HL-60 (cell line): ENCODE results near the gene ANKS1B.

ENCODE experiments used
- DNase-seq, 2 experiments: peaks; one replicate each; pipeline ENCODE4 v3.0.0-alpha.2; 2010 to 2020; ENCODE audit warnings: low read depth in 1 of 2, low spot score in 1 of 2
- H3K27ac ChIP-seq: fragments of 250-450 bp; sonication (Bioruptor Pico); replicated peaks from 2 replicates; pipeline ENCODE4 v1.5.1; 2020; ENCODE audit warnings: mild to moderate bottlenecking, moderate library complexity
- H3K27me3 ChIP-seq: fragments of 250-450 bp; sonication (Bioruptor Pico); 2 replicates; pipeline ENCODE4 v1.5.1; 2021; ENCODE audit warnings: mild to moderate bottlenecking, moderate library complexity; ENCODE audit not compliant: insufficient read depth, poor library complexity, severe bottlenecking
- H3K4me3 ChIP-seq: replicated peaks from 2 replicates; pipeline ENCODE4 v1.5.1; 2011; ENCODE audit warnings: mild to moderate bottlenecking, control low read depth, low read length; ENCODE audit not compliant: insufficient read depth
- CTCF ChIP-seq: IDR thresholded peaks from one replicate; pipeline ENCODE4 v1.5.1; 2011; ENCODE audit warnings: low read length, control low read depth, inconsistent platforms; ENCODE audit not compliant: insufficient read depth
- GABPA ChIP-seq: IDR thresholded peaks from 2 replicates; pipeline ENCODE4 v1.6.1; 2012; ENCODE audit warnings: low read depth
- POLR2AphosphoS5 ChIP-seq: IDR thresholded peaks from 2 replicates; pipeline ENCODE4 v1.6.1; 2012; ENCODE audit warnings: low read depth
- SPI1 ChIP-seq: IDR thresholded peaks from 2 replicates; pipeline ENCODE4 v1.6.1; 2012; ENCODE audit warnings: low read depth, mild to moderate bottlenecking, borderline replicate concordance
- TF ChIP-seq, protein P1 (sequence below): IDR thresholded peaks from 2 replicates; pipeline ENCODE4 v1.6.1; 2012; ENCODE audit warnings: low read depth; ENCODE audit not compliant: insufficient replicate concordance

Gene ANKS1B

GRCh38 chr12:99388671-99389195, 596.0 kb downstream of the ANKS1B start:
- no peak overlapping the region for H3K4me3 ChIP-seq
- H3K27ac ChIP-seq, result no peak overlapping the region
- no peak for DNase-seq
- no peaks in the 10 kb centered on the region for H3K27me3 ChIP-seq
- no peak for TF ChIP-seq GABPA
- TF ChIP-seq, protein P1, sequence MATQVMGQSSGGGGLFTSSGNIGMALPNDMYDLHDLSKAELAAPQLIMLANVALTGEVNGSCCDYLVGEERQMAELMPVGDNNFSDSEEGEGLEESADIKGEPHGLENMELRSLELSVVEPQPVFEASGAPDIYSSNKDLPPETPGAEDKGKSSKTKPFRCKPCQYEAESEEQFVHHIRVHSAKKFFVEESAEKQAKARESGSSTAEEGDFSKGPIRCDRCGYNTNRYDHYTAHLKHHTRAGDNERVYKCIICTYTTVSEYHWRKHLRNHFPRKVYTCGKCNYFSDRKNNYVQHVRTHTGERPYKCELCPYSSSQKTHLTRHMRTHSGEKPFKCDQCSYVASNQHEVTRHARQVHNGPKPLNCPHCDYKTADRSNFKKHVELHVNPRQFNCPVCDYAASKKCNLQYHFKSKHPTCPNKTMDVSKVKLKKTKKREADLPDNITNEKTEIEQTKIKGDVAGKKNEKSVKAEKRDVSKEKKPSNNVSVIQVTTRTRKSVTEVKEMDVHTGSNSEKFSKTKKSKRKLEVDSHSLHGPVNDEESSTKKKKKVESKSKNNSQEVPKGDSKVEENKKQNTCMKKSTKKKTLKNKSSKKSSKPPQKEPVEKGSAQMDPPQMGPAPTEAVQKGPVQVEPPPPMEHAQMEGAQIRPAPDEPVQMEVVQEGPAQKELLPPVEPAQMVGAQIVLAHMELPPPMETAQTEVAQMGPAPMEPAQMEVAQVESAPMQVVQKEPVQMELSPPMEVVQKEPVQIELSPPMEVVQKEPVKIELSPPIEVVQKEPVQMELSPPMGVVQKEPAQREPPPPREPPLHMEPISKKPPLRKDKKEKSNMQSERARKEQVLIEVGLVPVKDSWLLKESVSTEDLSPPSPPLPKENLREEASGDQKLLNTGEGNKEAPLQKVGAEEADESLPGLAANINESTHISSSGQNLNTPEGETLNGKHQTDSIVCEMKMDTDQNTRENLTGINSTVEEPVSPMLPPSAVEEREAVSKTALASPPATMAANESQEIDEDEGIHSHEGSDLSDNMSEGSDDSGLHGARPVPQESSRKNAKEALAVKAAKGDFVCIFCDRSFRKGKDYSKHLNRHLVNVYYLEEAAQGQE, result no peak
- no peak for TF ChIP-seq POLR2AphosphoS5
- TF ChIP-seq CTCF, result no peak
- no peak for TF ChIP-seq SPI1

- TF ChIP-seq GABPA (no peak), POLR2AphosphoS5 (no peak), SPI1 (no peak), CTCF (no peak)
- TF ChIP-seq, protein P1, result no peak
- Histone ChIP-seq H3K27me3 (no peaks in the 10 kb centered on the region), H3K27ac (no peak overlapping the region), H3K4me3 (no peak overlapping the region)
- no peak for DNase-seq
These were observed 597.1 kb downstream of the ANKS1B start for GRCh38 chr12:99387661-99388060.

DNA sequence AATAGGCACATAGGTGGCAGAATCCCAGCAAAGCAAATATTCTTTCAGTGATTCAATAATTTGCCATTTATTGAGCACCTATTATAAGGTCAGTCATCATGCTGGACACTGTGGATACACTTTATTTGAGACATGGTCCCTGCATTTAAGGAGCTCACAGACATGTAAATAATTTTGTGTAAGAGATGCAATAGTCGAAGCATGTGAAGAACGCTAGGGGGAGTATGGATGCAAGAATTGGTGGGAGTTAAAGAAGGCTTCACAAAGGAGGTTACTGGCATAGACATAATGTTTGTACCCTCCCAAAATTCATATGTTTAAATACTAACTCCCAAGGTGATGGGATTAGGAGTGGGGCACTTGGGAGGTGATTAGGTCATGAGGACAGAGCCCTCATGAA, 597.8 kb downstream of the ANKS1B start:
- DNase-seq, result peak in 1 of 2 experiments; percentile 4
- no peak overlapping the region for H3K27ac ChIP-seq

More for the DNA sequence above, 597.8 kb downstream of the ANKS1B start:
- TF ChIP-seq, protein P1, result no peak
- TF ChIP-seq POLR2AphosphoS5, result no peak
- no peak for TF ChIP-seq GABPA
- no peak for TF ChIP-seq SPI1
- no peak overlapping the region for H3K4me3 ChIP-seq
- H3K27me3 ChIP-seq, result no peaks in the 10 kb centered on the region
